Keratinocyte (primary cell): ENCODE data around the gene DISC1. TPM values are rescaled to one million over a fixed set of nuclear protein-coding genes. Genes with fewer than 3 reads are reported as not detected.

Experiments
- DNase-seq: peaks from one replicate; pipeline ENCODE4 v3.0.0-alpha.2; 2011; ENCODE audit warnings: low read depth, missing footprints, low spot score
- FAIRE-seq: peaks from 2 replicates; lab custom pipeline; 2011; peaks lifted over from hg19 to GRCh38; lab: Jason Lieb, UNC
- H2AFZ ChIP-seq: 2 replicates; pipeline ENCODE4 v1.6.0; 2012; ENCODE audit warnings: low read length, control low read depth, inconsistent platforms; ENCODE audit not compliant: control insufficient read depth
- H3K27ac ChIP-seq: 2 replicates; pipeline ENCODE4 v1.5.1; 2011; ENCODE audit warnings: low read length; ENCODE audit not compliant: control insufficient read depth, insufficient read depth
- H3K27me3 ChIP-seq: 3 replicates; pipeline ENCODE4 v1.6.0; 2011; ENCODE audit warnings: low read length; ENCODE audit not compliant: control insufficient read depth, insufficient read depth; ENCODE audit errors: extremely low read depth
- H3K36me3 ChIP-seq, 2 experiments: 2 replicates in 1 of 2; 3 replicates in 1 of 2; pipeline ENCODE4 v1.5.1; 2011; ENCODE audit warnings: low read length in 2 of 2, mild to moderate bottlenecking in 1 of 2; ENCODE audit not compliant: control insufficient read depth in 2 of 2, insufficient read depth in 2 of 2; ENCODE audit errors: extremely low read depth in 1 of 2
- H3K4me1 ChIP-seq: 3 replicates; pipeline ENCODE4 v1.5.1; 2011; ENCODE audit warnings: low read length; ENCODE audit not compliant: control insufficient read depth, insufficient read depth; ENCODE audit errors: extremely low read depth
- H3K4me2 ChIP-seq: 3 replicates; pipeline ENCODE4 v1.6.0; 2011; ENCODE audit warnings: low read depth, low read length; ENCODE audit not compliant: control insufficient read depth, insufficient read depth; ENCODE audit errors: extremely low read depth
- H3K4me3 ChIP-seq, 3 experiments: fragments of 200-600 bp in 1 of 3; sonication (generic) in 1 of 3; 2 replicates in 2 of 3; 3 replicates in 1 of 3; pipeline ENCODE4 v1.5.1; 2011 to 2016; ENCODE audit warnings: low read length in 3 of 3, mild to moderate bottlenecking in 3 of 3, control low read depth in 2 of 3, inconsistent platforms in 1 of 3, low read depth in 1 of 3, mixed read lengths in 1 of 3, mixed run types in 1 of 3, moderate library complexity in 1 of 3; ENCODE audit not compliant: control insufficient read depth in 2 of 3, insufficient read depth in 2 of 3; ENCODE audit errors: extremely low read depth in 1 of 3
- H3K79me2 ChIP-seq: 2 replicates; pipeline ENCODE4 v1.6.0; 2012; ENCODE audit warnings: low read length; ENCODE audit not compliant: control insufficient read depth, insufficient read depth
- H3K9ac ChIP-seq: 3 replicates; pipeline ENCODE4 v1.6.0; 2011; ENCODE audit warnings: low read length; ENCODE audit not compliant: control insufficient read depth, insufficient read depth; ENCODE audit errors: extremely low read depth
- H3K9me1 ChIP-seq: 3 replicates; pipeline ENCODE4 v1.6.0; 2011; ENCODE audit warnings: low read length; ENCODE audit not compliant: control insufficient read depth, insufficient read depth; ENCODE audit errors: extremely low read depth
- H3K9me3 ChIP-seq: 2 replicates; pipeline ENCODE4 v1.5.1; 2012; ENCODE audit warnings: low read depth, low read length; ENCODE audit not compliant: control insufficient read depth
- H4K20me1 ChIP-seq: 3 replicates; pipeline ENCODE4 v1.6.0; 2011; ENCODE audit warnings: low read length; ENCODE audit not compliant: control insufficient read depth, insufficient read depth; ENCODE audit errors: extremely low read depth
- EZH2 ChIP-seq: IDR thresholded peaks from one replicate; pipeline ENCODE4 v1.6.1; 2012; ENCODE audit warnings: inconsistent platforms, mild to moderate bottlenecking, low read length, moderate library complexity
- dilution Hi-C: fragments of 300-500 bp; cut with MboI; formaldehyde crosslinking; loops from one replicate; pipeline ENCODE4 v1.7.0; 2020; ENCODE audit warnings: low sequenced_read_pairs; ENCODE audit not compliant: extremely low pct_ligation_motif_present
- polyA plus RNA-seq, 5 experiments: library from polyadenylated mRNA; depleted of rRNA in 3 of 5; stranded (reverse) in 3 of 5; stranded (forward) in 1 of 5; unstranded in 1 of 5; fragments of >200 nt; gene quantifications; 1 replicate in 1 of 5; 2 replicates in 3 of 5; 3 replicates in 1 of 5; pipeline versions ENCODE4 v1.2.1 to v1.2.3, GENCODE V29; 2011 to 2012; ENCODE audit warnings: missing spikeins in 2 of 5, low read depth in 1 of 5, low replicate concordance in 1 of 5
- TF ChIP-seq, protein P1 (sequence below), 3 experiments: IDR thresholded peaks in 1 of 3; conservative IDR thresholded peaks in 1 of 3; optimal IDR thresholded peaks in 1 of 3; 2 replicates in 2 of 3; 3 replicates in 1 of 3; pipeline versions ENCODE3 to v1.5.1; 2011; ENCODE audit warnings: low read length in 3 of 3, mild to moderate bottlenecking in 3 of 3, moderate library complexity in 2 of 3, control low read depth in 1 of 3, inconsistent platforms in 1 of 3; ENCODE audit not compliant: insufficient read depth in 2 of 3; ENCODE audit errors: extremely low read depth in 1 of 3

Gene DISC1
- polyA plus RNA-seq, 1 donor (not counting 4 experiments of a cell fraction or from before 2014, with no cell fraction given) = 0.47 TPM

DNA sequence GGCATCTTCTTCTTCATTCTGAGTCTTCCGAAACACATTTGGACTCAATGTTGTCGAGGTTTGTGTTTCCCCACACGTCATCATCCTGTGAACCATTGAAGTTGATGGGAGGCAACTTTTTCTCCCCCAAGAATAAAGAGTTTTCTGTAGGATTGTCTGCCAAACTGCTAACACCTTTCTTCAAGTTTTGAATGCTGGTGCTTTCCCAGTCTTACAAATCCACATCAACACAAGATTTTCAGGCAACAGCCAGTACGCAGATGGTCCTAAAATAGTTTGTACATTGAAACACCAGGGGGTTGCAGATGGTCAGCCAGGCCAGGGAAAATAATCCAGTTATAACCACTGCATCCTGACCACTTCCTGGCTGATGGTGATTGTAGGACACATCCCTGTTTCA is 187.9 kb downstream of the DISC1 start:
- Histone ChIP-seq H3K27me3 (no peaks in the 10 kb centered on the region), H3K9ac (no peak overlapping the region), H3K4me3 (no peak overlapping the region), H3K4me1 (no peaks in the 10 kb centered on the region), H4K20me1 (no peaks in the 10 kb centered on the region), H3K36me3 (no peaks in the 10 kb centered on the region), H3K9me1 (no peaks in the 10 kb centered on the region), H2AFZ (no peak overlapping the region), H3K27ac (no peak overlapping the region), H3K79me2 (no peaks in the 10 kb centered on the region), H3K9me3 (no peaks in the 10 kb centered on the region), H3K4me2 (no peak overlapping the region)
- dilution Hi-C loops = no loop called here
- FAIRE-seq = no peak
- no peak for DNase-seq
- TF ChIP-seq, protein P1, sequence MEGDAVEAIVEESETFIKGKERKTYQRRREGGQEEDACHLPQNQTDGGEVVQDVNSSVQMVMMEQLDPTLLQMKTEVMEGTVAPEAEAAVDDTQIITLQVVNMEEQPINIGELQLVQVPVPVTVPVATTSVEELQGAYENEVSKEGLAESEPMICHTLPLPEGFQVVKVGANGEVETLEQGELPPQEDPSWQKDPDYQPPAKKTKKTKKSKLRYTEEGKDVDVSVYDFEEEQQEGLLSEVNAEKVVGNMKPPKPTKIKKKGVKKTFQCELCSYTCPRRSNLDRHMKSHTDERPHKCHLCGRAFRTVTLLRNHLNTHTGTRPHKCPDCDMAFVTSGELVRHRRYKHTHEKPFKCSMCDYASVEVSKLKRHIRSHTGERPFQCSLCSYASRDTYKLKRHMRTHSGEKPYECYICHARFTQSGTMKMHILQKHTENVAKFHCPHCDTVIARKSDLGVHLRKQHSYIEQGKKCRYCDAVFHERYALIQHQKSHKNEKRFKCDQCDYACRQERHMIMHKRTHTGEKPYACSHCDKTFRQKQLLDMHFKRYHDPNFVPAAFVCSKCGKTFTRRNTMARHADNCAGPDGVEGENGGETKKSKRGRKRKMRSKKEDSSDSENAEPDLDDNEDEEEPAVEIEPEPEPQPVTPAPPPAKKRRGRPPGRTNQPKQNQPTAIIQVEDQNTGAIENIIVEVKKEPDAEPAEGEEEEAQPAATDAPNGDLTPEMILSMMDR (optimal IDR thresholded peaks at IDR 0.05 in 1 of 3, IDR thresholded peaks at IDR 0.05 in 1 of 3, conservative IDR thresholded peaks at IDR 0.05 in 1 of 3; ENCODE audit: extremely low read depth in 1 of 3, insufficient read depth in 2 of 3, low read length in 3 of 3) = no peak
- no peak for TF ChIP-seq EZH2

GRCh38 chr1:231817801-231818200 is 191.2 kb downstream of the DISC1 start:
- no peaks in the 10 kb centered on the region for H3K9me1 ChIP-seq
- FAIRE-seq (no peak), DNase-seq (no peak)
- dilution Hi-C loops = no loop called here
- H3K36me3 ChIP-seq = no peaks in the 10 kb centered on the region
- TF ChIP-seq, protein P1 (optimal IDR thresholded peaks at IDR 0.05 in 1 of 3, IDR thresholded peaks at IDR 0.05 in 1 of 3, conservative IDR thresholded peaks at IDR 0.05 in 1 of 3; ENCODE audit: extremely low read depth in 1 of 3, insufficient read depth in 2 of 3, low read length in 3 of 3) = no peak
- no peak for TF ChIP-seq EZH2
- no peaks in the 10 kb centered on the region for H3K79me2 ChIP-seq
- H3K4me2 ChIP-seq = no peak overlapping the region
- no peaks in the 10 kb centered on the region for H3K27me3 ChIP-seq
- no peaks in the 10 kb centered on the region for H4K20me1 ChIP-seq
- no peak overlapping the region for H3K27ac ChIP-seq
- H2AFZ ChIP-seq = no peak overlapping the region
- no peaks in the 10 kb centered on the region for H3K9me3 ChIP-seq
- H3K4me3 ChIP-seq = no peak overlapping the region
- H3K4me1 ChIP-seq = no peaks in the 10 kb centered on the region
- H3K9ac ChIP-seq = no peak overlapping the region
